SIG-M5 (cell line): ENCODE data around the gene VMAC.
"Not testable (repeated sequence)": the region's sequence is repeated elsewhere in the genome, so short reads cannot be mapped to it uniquely, and the experiment has no call there.

ENCODE experiments used
- DNase-seq: peaks from one replicate; lab custom pipeline; 2025; lab: John Stamatoyannopoulos, UW

The VMAC gene

DNA sequence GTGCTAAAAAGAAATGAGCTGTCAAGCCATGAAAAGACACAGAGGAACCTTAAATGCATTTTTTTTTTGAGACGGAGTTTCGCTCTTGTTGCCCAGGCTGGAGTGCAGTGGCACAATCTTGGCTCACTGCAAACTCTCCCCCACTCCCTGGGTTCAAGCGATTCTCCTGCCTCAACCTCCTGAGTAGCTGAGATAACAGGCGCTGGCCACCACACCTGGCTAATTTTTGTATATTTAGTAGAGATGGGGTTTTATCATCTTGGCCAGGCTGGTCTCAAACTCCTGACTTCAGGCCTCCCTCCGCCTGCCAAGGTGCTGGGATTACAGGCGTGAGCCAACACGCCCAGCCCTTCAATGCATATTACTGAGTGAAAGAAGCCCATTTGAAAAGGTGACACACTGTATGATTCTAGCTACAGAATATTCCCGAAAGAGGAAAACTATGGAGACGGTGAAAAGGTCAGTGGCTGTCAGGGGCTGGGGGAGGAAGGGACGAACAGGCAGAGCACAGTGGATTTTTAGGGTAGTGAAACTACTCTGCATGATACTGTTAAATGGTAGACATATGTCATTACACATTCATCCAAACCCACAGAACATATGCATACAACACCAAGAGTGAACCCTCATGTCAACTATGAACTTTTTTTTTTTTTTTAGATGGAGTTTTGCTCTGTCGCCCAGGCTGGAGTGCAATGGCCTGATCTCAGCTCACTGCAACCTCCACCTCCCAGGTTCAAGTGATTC lies 20.4 kb upstream of the VMAC start:
- DNase-seq, result not testable (repeated sequence)

- no peak for DNase-seq
These were observed 15.2 kb upstream of the VMAC start for GRCh38 chr19:5889288-5889971.

- DNase-seq, result no peak
These were observed 14.6 kb upstream of the VMAC start for GRCh38 chr19:5890099-5890498.

DNA sequence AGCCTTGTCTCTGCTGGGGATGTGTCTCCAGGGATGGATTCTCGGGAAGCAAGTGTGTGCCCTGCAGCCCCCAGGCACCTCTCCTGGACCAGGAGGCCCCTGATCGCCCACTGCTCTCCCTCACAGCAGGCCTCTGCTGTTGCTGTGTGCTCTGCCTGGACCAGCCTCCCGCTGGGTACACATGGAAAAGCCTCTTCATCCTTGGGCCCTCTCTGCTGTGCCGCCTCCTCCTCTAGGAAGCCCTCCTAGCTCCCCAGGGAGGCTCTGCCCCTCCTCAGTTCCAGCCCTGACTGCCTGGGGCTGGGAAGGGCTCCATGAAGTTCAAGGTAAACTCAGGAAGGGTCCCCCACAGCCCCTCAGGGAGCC lies 13.1 kb upstream of the VMAC start:
- DNase-seq, result no peak

DNA sequence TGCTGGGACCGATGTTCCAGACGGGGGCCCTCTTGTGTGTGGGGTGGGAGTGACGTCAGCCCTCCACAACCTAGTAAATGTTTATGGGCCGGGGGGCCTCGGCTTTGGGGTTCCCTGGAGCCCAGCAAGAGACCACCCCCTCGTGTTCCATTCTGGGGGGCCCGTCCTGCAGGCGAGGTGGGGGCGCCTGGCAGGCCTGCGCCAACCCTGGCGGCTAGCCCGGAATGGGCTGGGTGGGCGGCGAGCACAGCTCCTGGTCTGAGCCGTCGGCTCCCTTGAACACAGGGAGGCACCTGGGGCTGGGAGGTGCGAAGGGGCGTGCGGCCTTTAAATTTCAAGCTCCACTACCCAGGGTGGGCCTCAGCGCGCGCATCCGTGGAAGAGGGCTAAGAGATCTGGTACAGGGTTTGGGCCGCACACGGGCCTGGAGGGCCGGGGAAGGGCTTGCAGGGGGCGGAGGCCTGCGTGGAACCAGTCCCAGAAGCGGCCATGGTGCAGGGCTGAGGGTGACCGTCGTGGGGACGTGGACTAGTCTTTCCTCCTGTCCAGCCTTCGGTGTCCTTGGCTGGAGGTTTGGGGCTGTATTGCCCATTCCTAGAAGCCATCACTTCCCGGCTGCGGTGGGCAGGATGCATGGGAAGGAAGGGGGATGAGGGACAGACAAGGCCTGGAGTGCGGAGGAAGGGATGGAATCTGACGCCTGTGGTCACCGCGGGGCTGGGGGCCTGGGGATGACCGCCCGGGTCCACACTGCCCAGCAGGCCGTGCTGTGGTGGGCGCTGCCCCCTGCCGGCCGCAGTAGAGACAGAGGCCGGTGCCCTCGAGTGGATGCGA lies 12.5 kb upstream of the VMAC start:
- no peak for DNase-seq

- no peak for DNase-seq
These were observed 11.8 kb upstream of the VMAC start for GRCh38 chr19:5892772-5893275.

DNA sequence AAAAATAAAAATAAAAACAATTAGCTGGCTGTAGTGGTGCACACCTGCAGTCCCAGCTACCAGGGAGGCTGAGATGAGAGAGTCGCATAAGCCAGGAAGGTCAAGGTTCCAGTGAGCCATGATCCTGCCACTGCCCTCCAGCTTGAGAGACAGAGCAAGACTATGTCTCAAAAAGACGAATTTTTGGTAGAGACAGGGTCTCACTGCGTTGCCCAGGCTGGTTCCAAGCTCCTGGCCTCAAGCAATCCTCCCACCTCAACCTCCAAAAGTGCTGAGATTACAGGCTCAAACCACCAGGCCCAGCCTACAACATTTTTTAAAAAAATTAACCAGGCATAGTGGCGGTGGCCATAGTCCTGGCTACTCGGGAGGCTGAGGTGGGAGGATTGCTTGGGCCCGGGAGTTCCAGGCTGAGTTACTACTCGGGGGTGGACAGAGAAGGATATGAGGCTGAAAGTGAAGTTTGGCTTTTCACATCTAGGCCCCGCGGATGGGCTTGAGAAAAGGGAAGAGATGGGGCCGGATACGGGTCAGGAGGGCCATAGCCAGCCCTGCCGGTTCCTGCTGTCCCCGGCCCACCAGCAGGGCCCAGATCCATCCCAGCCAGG lies 11.3 kb upstream of the VMAC start:
- no peak for DNase-seq

- no peak for DNase-seq
These were observed 10.6 kb upstream of the VMAC start for GRCh38 chr19:5893907-5894703.

GRCh38 chr19:5894704-5895349 lies 9.8 kb upstream of the VMAC start:
- DNase-seq, result no peak

GRCh38 chr19:5895409-5895808 lies 9.3 kb upstream of the VMAC start:
- no peak for DNase-seq

- DNase-seq, result no peak
These were observed 8.8 kb upstream of the VMAC start for GRCh38 chr19:5895890-5896289.

- no peak for DNase-seq
These were observed 8.2 kb upstream of the VMAC start for GRCh38 chr19:5896365-5897076.

DNA sequence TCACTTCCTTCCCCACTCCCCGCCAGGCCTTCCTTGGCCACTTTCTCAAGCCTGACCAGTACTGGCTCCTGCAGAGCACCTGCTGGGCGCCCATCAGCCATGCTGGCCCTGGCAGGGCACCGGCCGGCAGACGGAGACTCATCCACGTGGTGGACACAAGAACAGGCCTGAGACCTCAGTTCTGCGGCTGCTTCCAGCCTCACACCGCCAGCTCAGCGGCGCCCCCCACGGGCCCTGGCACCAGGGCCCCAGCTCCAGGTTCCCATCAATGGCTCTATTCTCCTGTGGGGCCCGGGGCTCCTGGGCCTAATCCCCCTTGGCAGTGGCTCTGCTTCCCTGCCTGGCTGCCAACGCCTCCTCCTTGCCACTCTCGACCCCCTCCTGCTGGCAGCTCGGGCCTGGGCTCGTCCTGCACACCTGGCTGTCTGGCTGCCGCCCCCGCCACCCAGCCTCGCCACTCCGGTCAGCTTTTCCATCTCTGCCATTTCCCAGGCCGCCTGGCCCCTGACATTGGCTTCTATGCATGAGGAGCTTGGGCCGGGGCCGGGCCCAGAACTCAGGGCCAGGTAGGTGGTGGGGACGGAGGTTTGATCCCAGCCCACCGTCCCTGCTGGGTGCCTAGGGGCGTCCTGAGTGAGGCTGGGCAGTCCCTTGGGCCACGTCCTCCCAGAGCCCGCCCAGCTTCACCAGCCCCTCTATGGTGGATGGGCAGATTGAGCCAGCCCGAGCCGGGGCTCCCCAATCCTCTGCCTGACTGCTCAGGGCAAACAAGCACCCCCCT lies 7.3 kb upstream of the VMAC start:
- DNase-seq, result no peak

- no peak for DNase-seq
These were observed 4.7 kb upstream of the VMAC start for GRCh38 chr19:5899728-5900526.

GRCh38 chr19:5900976-5901375 lies 3.7 kb upstream of the VMAC start:
- DNase-seq, result no peak

DNA sequence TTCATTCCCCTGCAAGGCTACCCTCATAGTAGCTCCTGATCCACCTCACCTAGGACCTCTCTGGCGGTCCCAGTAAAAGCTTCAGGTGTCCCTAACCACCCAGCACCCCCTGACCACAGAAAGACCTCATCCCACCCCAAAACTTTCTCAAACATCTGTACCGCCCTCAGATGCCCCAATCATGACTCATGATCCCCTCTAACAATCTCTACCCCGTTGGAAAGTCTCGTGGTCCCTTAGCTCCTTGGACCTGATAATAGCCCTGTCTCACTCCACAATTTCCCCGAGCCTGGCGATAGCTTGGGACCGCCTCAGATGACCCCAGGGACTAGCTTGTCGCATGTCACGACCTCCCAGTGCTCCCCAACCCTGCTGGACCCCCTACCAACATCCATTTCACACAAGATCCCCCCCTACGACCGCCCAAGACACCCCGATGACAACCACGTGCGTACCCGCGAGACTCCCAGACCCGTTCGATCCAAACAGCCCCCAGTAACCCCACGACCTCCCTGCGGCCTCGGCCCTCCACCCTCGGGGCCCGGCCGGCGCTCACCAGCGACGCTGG lies 1.5 kb upstream of the VMAC start:
- DNase-seq, result no peak

GRCh38 chr19:5903624-5904351 lies 884 bp upstream of the VMAC start, which contains the start of gene NDUFA11:
TSS of gene NDUFA11 (minus strand) at chr19:5903790. CDS start at chr19:5903708, 82 bp downstream.
- peak; percentile 63 for DNase-seq
